GM21390 (cell line): ENCODE measurements around the gene STX11.

Source experiments
- ATAC-seq: cut with Tn5 transposase; IDR thresholded peaks from one replicate; pipeline ENCODE4 v1.9.1; 2021; ENCODE audit not compliant: unreplicated experiment

Gene STX11

DNA sequence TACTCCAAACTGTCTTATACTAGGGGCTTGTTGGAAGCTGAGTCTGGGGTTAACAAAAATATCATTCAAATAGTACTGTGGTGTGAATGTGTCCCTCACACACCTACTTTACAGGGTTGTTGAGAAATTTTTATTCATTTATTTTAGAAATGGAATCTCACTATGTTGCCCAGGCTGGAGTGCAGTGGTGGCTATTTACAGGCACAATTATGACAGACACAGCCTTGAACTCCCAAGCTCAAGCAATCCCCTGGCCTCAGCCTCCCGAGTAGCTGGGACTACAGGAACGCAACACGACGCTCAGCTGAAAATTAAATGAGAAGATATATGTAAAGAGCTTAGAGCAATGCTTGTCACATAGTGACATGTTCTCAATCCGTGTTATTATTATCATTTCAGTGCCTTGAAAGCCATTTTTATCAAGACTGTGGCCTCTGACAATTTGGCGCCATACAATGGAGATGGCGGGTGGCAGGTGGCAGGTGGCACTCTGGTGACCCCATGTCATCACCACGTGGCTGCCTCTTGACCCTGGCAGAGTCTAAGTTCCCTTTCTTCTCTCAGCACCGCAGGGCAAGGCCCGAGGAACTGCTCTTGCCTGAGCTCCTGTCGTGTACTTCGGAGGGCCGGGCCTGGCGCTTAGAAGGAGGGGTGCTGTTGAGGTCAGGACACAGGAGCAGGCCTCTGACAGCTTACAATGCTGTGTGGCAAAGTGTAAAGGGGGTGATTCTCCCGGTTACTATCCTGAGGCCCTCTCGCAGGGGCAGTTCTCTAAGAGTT lies 64.5 kb downstream of the STX11 start:
- ATAC-seq, result no peak

DNA sequence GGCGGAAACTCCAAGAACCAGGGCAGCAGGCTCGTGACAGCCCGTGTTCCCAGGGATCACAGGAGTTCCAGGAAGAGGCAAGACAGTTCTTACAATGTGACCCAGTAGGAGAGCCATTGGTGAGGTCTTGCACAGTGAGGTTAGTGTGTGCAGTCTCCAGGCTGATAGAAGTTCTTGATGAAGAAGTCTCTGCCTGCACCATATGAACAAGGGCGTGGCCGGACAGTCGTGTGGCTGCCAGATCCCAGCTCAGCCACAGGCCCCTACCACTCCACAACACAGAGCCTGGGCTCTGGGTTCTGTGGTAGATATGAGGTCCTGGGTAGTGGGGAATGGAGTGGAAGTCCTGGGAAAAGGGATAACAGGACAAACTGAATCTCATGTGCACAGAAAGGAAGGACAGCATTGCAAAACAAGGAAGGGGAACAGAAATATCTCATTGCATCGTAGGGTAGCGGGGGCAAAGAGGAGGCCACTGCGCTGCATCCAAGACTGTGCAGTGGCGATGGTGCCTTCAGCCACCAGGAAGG lies 65.2 kb downstream of the STX11 start:
- peak; percentile 8 for ATAC-seq

DNA sequence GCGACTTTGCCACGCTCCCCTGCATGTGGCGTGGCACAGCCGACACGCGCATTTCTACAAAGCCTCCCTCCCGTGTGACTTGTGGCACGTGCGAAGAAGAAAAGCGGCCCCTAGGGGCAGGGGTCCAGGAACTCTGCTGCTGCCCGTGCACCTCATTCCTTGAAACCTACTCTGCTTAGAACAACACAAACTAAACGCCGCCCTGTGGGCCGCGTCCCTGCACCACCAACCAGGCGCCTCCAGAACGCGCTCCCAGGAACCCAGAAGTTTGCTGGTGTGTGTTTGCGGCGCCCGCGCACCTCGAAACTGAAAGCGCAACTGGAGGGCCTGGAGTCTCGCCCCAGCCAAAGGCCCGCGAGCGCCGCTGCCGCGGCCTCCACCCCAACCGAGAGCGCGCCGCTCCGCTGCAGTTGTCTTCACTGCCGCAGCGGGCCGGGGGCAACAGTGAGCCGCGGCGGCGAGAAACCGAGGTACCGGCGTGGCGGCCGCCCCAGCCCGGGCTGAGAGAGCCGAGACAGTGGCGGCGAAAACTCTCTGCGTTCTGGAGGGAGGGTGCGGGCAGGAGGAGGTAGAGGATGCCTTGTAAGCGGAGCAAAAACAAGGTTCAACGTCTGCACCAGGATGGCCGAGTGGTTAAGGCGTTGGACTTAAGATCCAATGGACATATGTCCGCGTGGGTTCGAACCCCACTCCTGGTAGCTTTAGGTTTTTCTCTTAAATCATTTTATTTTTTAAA lies 65.8 kb downstream of the STX11 start:
- ATAC-seq, result peak; percentile 84

DNA sequence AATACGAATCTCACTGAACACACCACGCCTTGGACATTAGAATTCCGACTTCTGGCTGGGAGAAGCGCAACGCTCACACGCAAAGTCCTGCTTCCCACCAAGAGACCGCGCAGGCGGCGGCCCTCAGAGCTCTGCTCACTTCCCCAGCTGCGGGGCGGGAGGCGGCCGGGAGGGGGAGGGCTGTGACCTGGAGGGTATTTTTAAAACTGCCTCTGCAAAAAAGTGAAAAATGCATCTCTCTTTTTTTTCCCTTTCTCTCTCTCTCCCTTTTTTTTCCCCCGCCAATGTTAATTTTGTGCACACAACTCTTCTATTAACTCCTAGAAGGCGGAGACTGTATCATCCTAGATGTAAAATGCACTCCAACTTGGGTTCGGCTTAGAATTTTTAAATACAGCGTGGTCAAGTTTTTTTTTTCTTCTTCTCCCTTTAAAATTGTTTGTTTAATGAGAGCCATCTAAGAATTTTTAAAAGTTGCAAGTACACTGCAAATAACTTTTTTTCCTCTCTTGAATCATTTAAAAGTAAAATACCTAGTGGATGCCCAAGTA lies 66.4 kb downstream of the STX11 start:
- peak; percentile 40 for ATAC-seq

DNA sequence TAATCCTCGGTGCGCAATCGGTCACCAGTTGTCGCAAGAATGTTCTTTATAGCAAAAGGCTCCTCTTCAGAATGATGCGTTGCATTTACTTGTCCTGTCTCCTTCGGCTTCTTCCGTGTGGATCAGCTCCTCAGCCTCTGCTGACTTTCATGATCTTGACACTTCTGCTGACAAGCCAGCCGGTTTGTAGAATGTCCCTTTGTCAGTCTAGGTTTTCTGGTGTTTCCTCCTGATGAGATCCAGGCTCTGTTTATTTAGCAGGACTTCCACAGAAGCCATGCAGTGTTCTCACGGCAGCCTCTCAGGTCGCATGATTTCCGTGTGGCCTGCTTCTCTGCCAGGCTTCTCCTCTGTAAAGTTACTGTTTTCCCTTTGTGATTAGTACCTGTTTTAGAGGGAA lies 66.9 kb downstream of the STX11 start:
- no peak for ATAC-seq

DNA sequence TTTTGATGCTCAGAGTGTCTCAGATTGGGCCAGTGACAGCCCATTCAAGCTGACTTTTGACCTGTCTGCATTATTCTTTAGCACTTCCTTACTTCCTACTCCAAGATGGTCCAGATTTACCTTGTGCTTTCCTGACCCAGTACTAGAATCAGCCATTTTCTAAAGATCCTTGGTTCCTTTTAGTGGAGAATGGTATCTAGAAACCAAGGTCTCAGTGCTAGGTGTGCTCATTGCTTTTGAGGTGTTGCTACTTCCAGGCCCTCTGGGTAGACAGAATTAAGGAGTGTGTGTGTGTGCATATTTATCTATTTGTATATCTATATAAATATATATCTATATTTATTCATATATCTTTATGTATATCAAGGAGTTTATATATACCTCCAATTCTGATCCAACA lies 67.5 kb downstream of the STX11 start:
- ATAC-seq, result no peak

DNA sequence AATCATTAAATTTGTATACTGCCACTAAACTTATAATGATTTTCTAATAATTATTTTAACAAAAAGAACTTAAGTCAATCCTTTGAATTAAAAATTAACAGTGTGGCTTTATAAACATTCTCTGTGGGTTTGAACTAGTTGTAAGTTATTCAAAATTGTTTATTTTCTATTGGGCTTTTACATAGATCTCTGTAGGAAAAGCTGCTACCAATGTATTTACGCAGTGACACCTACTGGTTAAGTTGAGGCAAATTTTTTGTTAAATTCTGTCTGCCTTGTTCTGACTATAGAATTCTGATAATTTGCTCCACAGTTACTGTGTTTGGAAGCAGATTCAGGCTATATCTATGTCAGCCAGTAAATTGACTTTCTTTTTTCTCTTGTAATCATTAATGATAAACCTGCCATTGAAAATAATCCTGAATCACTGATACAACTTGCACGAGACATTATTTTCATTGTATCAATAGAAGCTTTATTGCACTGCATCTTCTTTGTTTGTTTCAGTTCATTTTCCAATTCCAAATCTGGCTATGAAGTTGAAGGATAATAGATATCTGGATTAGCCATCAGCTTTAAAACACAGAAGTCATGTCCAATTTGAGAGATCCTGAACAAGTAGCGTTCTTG lies 68.9 kb downstream of the STX11 start:
- no peak for ATAC-seq

DNA sequence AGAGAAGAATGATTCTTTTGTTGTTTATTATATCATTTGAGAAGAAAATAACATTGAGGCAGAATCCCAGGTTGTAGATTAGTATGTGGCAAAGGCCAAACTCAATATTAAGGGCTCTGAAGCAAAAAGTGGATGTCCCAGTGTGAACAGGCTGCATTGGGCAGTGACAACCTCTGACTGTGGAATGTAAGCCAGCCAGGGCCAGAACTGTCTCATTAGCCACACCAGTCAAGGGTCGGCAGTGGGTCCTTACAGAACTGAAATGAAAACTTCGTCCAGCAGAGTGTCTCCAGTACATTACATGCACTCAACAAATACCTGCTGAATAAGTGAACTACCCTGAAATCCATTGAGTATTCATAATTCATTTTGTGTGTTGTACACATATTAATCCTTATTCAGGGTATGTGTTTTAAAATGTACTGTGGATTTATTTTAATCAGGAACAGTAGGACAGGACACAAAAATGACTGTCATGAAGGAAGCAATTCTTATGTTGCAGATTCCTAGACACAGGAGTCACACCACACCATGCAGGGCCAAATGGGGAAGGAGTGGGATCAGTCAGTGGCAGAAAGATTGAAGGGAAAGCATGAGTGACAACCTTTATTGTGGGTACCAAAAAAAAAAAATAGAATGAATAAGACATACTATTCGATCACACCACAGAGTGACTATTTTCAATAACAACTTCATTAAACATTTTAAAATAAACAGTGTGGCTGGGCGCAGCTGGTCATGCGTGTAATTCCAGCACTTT lies 69.9 kb downstream of the STX11 start:
- ATAC-seq, result no peak

DNA sequence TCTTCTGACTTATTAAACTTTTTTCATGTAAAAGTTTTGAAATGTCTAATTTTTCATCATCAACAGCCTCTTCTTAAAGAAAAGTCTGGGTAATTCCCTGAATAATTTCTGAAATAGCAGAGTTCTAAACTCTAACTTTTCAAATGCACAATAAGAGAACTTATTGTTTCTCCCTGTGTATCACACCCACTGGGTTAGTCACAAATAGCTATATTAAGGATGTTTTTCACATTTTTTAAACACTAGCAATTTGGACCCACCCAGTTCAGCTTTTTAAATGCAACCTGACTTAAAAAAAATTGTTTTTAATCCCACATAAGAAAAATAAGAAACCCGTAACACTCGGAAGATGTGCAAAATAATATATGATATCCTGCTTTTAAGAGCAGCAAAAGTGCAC lies 73.4 kb downstream of the STX11 start:
- no peak for ATAC-seq

DNA sequence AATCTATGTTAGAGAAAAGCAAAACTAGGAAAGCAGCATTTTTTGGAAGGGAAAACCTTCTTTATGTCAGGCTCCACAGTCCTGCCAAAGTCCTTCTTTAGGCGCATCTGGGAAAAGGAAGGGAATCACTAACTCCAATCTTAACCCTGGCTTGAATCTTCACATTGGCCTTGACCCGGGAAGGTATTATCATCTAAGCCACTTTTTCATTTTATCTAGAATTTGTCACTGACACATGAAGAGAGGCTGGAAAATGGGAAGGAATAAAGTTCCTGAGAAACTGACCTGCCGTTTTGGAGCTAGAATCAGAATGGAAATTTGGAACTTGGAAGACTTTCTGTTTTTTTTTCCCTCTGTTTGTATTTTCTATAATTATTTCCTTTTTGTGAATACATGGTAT lies 81.4 kb downstream of the STX11 start:
- ATAC-seq, result no peak

DNA sequence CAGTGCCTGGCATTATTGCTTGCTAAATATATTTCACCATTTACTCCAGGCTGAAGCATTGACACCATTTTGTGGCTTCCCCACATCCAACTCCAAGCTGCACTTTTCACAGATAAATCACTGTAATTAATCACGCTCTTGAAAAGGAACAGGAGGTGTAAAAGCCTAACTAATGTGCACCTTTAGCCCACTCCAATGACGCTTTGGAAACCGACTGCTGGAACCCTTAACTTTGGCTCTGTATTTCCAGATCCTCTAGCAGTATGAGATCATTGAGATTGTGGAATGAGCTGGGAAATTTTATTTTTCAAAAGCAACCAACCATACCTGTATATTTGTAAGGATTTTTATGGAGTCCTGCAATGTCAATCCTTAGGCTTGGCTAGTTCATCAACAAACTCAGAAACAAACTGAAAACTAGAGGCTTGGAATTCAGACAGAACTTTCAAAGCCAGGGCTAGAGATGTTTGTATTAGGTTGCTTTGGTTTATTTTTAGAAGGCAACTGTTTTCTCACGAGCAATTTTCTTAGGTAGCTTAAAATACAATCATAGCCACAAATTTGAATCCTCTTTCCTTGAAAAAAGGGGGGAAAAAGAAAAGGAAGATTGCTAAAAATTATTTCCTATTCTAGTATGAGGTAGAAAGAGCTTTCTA lies 82.0 kb downstream of the STX11 start:
- no peak for ATAC-seq

DNA sequence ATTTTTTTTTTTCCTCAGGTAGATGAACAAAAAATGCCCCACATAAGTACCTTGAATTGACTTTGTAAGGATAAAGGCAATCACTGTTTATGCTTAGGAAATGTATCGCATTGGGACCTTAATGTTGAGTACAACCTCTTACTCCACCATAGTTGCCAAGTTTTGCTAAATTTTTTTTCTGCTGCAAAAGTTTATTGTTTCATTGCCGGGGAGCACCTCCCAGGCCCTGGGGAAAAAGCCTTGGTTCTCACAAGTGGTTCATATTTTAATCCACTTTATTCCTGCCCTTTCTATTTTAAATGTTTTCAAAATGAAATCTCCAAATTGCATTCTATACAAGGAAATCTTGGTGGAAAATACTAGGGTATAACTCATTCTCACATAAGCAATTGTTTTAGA lies 82.5 kb downstream of the STX11 start:
- ATAC-seq, result no peak

DNA sequence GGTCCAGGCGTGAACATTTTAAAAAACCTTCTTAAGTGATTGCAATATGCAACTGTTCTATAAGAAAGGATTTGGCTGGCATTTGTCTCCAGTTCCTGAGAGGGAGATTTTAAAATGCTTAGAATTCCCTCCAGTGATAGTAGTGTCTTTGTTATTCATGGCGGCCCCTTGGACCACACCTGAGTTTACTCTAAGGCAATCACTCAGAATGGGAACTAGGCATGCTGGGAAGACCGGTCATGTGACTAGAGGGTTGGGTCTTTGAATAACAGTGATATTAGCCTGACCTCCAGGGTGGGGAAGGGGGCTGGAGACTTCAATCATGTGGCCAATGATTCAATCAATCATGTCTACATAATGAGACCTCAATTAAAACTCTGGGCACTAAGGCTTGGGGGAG lies 84.1 kb downstream of the STX11 start:
- ATAC-seq, result no peak

DNA sequence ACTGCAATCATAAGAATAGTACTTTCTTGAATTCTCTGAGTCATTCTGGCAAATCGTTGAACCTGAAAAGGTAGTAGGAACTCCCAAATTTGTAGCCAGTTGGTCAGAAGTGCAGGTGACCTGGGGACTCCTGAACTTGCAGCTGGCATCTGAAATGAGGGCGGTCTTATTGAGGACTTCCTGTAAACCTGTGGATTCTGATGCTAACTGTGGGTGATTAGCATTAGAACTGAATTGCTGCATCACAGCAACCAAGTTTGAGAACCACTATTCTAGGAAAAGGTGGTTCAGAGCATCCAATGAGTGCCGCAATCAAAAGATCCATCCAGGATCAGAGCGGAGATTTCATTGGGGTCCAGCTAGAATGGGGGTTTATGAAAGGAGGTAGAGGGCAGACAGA lies 84.6 kb downstream of the STX11 start:
- ATAC-seq, result no peak
